Myometrial cell (primary cell): ENCODE data around the gene MIA3. TPM values are rescaled to one million over a fixed set of nuclear protein-coding genes. Genes with fewer than 3 reads are reported as not detected.

Experiments used
- total RNA-seq: library from RNA; depleted of rRNA; stranded (reverse); fragments of >200 nt; gene quantifications from 2 replicates; pipeline ENCODE4 v1.2.3, GENCODE V29; 2015

The MIA3 gene
- 14.7 and 26.8 TPM in 2 replicates for total RNA-seq

GRCh38 chr1:222618001-222618879 lies at the start of gene MIA3:
Gene MIA3, plus strand, starts transcription at chr1:222618097. Its CDS starts 14 bp downstream, at chr1:222618111.

DNA sequence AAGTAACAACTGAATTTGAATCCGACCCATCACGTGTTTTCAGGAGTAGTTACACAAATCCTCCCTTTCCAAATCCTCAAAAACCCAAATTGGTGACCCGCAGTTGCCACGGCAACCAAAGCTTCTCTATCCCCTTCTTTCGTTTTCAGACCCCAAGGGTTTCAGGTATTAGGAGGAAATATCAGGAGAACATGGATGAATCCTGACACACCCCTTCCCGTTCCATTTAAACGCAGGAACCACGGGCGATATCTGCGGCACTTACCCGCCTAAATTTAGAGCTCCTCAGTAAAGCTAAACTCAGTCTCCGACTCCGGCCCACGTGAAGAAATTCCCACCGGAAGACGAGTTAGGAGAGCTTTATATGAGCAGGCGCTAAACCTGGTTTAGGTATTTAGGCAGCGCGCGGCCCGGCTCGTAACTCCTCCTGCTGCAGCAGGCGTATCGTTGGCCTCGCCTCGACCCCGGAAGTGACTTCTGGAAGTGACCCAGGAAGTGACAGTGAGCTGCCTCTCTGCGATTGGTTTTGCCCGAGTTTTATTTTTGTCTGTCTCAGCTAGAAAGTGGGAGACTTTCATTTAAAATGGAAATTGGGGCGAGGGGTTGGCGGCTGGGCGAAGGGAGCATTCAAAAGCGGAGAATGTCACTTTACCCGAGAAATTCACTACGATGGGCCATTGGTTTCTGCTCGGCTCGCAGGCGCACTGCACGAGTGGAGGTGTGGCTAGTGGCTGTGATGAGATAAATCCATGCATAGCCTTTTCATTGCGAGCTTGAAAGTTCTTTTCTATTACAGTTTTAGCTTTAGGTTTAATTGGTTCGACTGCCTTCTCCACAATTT lies 28.2 kb upstream of the MIA3 start, which contains the start of gene TAF1A:
TAF1A (minus strand) TSS at position 472 of the 841 bp plus-strand sequence.

DNA sequence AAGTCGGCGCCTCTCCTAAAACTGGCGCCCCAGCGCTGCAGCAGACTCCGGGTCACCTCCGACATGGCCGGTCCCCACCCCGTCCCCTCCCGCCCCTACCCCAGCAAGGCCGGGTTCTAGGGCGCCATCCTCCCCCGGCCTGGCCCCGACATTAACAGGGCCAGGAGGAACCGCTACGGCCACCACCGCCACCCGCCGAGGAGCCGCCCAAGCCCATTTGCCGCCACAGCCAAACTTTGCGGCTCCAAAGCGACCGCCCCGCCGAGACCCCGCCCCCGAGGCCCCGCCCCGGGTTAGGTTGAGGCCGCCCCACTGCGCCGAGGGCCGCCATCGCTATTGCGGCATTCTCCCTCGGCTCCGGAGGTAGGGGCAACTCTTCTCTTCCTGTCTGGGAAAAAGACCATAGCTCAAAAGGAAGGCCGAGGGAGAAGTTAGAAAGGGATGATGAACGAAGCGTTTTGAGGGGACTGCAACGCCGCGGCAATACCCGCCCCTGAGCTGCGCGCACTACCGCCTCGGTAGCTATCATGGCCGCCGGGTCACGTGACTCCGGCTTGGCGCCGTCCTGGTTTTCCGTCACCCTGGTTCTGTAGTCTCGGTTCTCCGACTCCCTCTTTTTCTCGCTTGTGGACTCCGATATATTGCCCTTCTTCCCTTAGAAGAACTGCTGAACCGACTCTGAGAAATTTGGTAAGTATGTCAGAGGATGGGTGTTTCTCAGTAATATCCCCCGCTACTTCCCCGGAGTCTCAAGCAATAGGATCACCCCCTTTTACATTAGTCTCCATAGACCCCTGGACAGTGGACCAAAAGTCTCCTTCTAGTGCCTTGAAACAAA lies 94.6 kb downstream of the MIA3 start, which contains the start of the genes AIDA and BROX:
AIDA (minus strand) TSS at position 239 of the 838 bp plus-strand sequence; CDS start at position 65, 174 bp downstream.
BROX (plus strand) TSS at position 312 of the 838 bp plus-strand sequence. CDS start 3,136 bp downstream, outside the sequence.

Other genes with a start within 250 kb of the MIA3 start
- not detected in 2 replicates for gene HHIPL2, start 70.0 kb upstream of the MIA3 start, total RNA-seq
- 3.4 and 11.5 TPM in 2 replicates for gene TAF1A, start 28.2 kb upstream of the MIA3 start, total RNA-seq
- 54.2 and 58.8 TPM in 2 replicates for gene AIDA, start 94.4 kb downstream of the MIA3 start, total RNA-seq
- 45.0 and 56.9 TPM in 2 replicates for gene BROX, start 94.5 kb downstream of the MIA3 start, total RNA-seq
- gene FAM177B, start 119.1 kb downstream of the MIA3 start, total RNA-seq = not detected in 2 replicates
- 4.3 and 6.6 TPM in 2 replicates for gene DISP1, start 196.9 kb downstream of the MIA3 start, total RNA-seq